ENCODE data around the gene NEB. TPM values are rescaled to one million over a fixed set of nuclear protein-coding genes. Genes with fewer than 3 reads are reported as not detected.

Gene NEB
- total and polyA plus RNA-seq, 3 donors from 2014 or later: 5.5 to 18.6 (median 5.7) TPM

DNA sequence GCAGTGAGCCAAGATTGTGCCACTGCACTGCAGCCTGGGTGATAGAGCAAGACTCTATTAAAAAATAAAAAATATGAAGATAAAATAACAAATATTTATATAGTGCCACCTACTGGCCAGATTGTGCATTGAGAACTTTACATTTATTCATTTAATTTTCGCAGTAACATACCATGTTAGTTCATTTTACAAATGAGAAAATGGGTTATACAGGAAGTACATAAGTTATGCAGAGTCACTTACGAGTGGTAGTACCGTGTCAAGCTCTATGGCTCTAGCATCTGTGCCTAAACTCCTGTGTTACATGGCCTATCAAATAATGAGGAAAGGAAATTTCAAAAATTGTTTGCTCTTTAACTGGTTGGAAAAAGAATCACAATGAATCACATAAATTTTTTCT is 296.6 kb downstream of the NEB start:
- no peak for DNase-seq
- no peaks in the 10 kb centered on the region for H3K27me3 ChIP-seq
- no peak overlapping the region for H3K27ac ChIP-seq
- no peaks in the 10 kb centered on the region for H3K36me3 ChIP-seq (ENCODE audit: low read depth, missing control alignments)
- H3K9me3 ChIP-seq: no peaks in the 10 kb centered on the region
- no peak overlapping the region for H3K4me3 ChIP-seq
- TF ChIP-seq, protein P1, sequence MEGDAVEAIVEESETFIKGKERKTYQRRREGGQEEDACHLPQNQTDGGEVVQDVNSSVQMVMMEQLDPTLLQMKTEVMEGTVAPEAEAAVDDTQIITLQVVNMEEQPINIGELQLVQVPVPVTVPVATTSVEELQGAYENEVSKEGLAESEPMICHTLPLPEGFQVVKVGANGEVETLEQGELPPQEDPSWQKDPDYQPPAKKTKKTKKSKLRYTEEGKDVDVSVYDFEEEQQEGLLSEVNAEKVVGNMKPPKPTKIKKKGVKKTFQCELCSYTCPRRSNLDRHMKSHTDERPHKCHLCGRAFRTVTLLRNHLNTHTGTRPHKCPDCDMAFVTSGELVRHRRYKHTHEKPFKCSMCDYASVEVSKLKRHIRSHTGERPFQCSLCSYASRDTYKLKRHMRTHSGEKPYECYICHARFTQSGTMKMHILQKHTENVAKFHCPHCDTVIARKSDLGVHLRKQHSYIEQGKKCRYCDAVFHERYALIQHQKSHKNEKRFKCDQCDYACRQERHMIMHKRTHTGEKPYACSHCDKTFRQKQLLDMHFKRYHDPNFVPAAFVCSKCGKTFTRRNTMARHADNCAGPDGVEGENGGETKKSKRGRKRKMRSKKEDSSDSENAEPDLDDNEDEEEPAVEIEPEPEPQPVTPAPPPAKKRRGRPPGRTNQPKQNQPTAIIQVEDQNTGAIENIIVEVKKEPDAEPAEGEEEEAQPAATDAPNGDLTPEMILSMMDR (IDR thresholded peaks at IDR 0.05): peak; percentile 21 to 97 (median 38)
- no peak for TF ChIP-seq POLR2A (IDR thresholded peaks at IDR 0.05)
- intact Hi-C loops (cut with DNase I; ENCODE audit: low total_unique reads): no loop called here
- 67 to 76% methylated on average over 3 of the region's 3 CpGs for WGBS, 2 donors
- H3K4me1 ChIP-seq: no peaks in the 10 kb centered on the region

Other genes with a start within 250 kb of the NEB start
- gene ARL5A, start 93.9 kb upstream of the NEB start, total RNA-seq: 10 to 100 TPM; 27.5 to 34.0 TPM
- gene ARL5A, start 93.9 kb upstream of the NEB start, polyA plus RNA-seq (ENCODE audit: insufficient read depth, low read depth, low replicate concordance): 19.1 TPM